DOHH2 (cell line): ENCODE results near the gene NBPF11.
A peak's percentile ranks its signal among the peaks of the same experiment; 100 is the strongest.
"Not testable (repeated sequence)": the region's sequence is repeated elsewhere in the genome, so short reads cannot be mapped to it uniquely, and the experiment has no call there.

Source experiments
- H3F3A ChIP-seq: fragments of 200-600 bp; sonication (generic), shearing (Covaris generic); 2 replicates; pipeline ENCODE4 v1.6.0; 2016; ENCODE audit warnings: antibody characterized with exemption, mild to moderate bottlenecking; ENCODE audit not compliant: control insufficient read depth, insufficient read depth
- H3K27ac ChIP-seq: fragments of 200-600 bp; sonication (generic); 2 replicates; pipeline ENCODE4 v1.5.1; 2014; ENCODE audit warnings: low read depth, mild to moderate bottlenecking, low read length, moderate library complexity
- H3K27me3 ChIP-seq: fragments of 200-600 bp; sonication (generic); 2 replicates; pipeline ENCODE4 v1.6.1; 2014; ENCODE audit warnings: mild to moderate bottlenecking, low read length, mixed read lengths; ENCODE audit not compliant: control insufficient read depth
- H3K36me3 ChIP-seq: fragments of 200-600 bp; sonication (generic); 2 replicates; pipeline ENCODE4 v1.6.1; 2014; ENCODE audit warnings: mild to moderate bottlenecking, low read length, moderate library complexity, mixed read lengths; ENCODE audit not compliant: control insufficient read depth
- H3K4me1 ChIP-seq: fragments of 200-600 bp; sonication (generic); 2 replicates; pipeline ENCODE4 v1.6.1; 2014; ENCODE audit warnings: mild to moderate bottlenecking, low read length, mixed read lengths; ENCODE audit not compliant: control insufficient read depth
- H3K4me2 ChIP-seq: fragments of 200-600 bp; sonication (generic); 2 replicates; pipeline ENCODE4 v1.6.0; 2014; ENCODE audit warnings: mild to moderate bottlenecking, low read length, moderate library complexity
- H3K4me3 ChIP-seq: fragments of 200-600 bp; sonication (generic); 2 replicates; pipeline ENCODE4 v1.5.1; 2014; ENCODE audit warnings: mild to moderate bottlenecking, low read length, mixed read lengths
- H3K79me2 ChIP-seq: fragments of 200-600 bp; sonication (generic); 2 replicates; pipeline ENCODE4 v1.6.1; 2014; ENCODE audit warnings: mild to moderate bottlenecking, low read length, mixed read lengths; ENCODE audit not compliant: control insufficient read depth
- H3K9me2 ChIP-seq: fragments of 200-600 bp; sonication (generic); replicated peaks from 2 replicates; pipeline ENCODE4 v1.6.1; 2014; ENCODE audit warnings: mild to moderate bottlenecking, low read length, mixed read lengths; ENCODE audit not compliant: control insufficient read depth
- H3K9me3 ChIP-seq: fragments of 200-600 bp; sonication (generic); 2 replicates; pipeline ENCODE4 v1.6.1; 2014; ENCODE audit warnings: antibody characterized with exemption, low read length, mixed read lengths; ENCODE audit not compliant: control insufficient read depth, insufficient read depth
- H4K20me1 ChIP-seq: fragments of 200-600 bp; sonication (generic); 2 replicates; pipeline ENCODE4 v1.6.0; 2014; ENCODE audit warnings: low read depth, mild to moderate bottlenecking, antibody characterized with exemption, low read length, moderate library complexity; ENCODE audit not compliant: control insufficient read depth, insufficient read depth

The NBPF11 gene

GRCh38 chr1:148073392-148073791, 78.7 kb downstream of the NBPF11 start:
- H3K9me2 ChIP-seq, H3K9me3 ChIP-seq, H3K27me3 ChIP-seq, H3K4me2 ChIP-seq, H3K4me3 ChIP-seq, H4K20me1 ChIP-seq, H3K27ac ChIP-seq, H3K79me2 ChIP-seq, H3K36me3 ChIP-seq, H3F3A ChIP-seq, H3K4me1 ChIP-seq: not testable (repeated sequence)

GRCh38 chr1:148068606-148069005, 83.5 kb downstream of the NBPF11 start:
- H3K9me2 ChIP-seq, H3K79me2 ChIP-seq, H3K27ac ChIP-seq, H4K20me1 ChIP-seq, H3K27me3 ChIP-seq, H3K4me2 ChIP-seq, H3K36me3 ChIP-seq, H3K4me3 ChIP-seq, H3K9me3 ChIP-seq, H3F3A ChIP-seq, H3K4me1 ChIP-seq: not testable (repeated sequence)

- not testable (repeated sequence) for H3K9me2 ChIP-seq
Measured at GRCh38 chr1:148068201-148068600, 83.9 kb downstream of the NBPF11 start.

GRCh38 chr1:148060294-148060701, 91.8 kb downstream of the NBPF11 start:
- H3K79me2 ChIP-seq, H3K4me1 ChIP-seq, H3K27ac ChIP-seq, H3K27me3 ChIP-seq, H4K20me1 ChIP-seq, H3K9me2 ChIP-seq, H3K36me3 ChIP-seq, H3K9me3 ChIP-seq, H3F3A ChIP-seq: not testable (repeated sequence)
- peak overlapping the region; percentile 55 for H3K4me3 ChIP-seq
- peak overlapping the region; percentile 53 for H3K4me2 ChIP-seq

More at GRCh38 chr1:148068201-148068600, 83.9 kb downstream of the NBPF11 start:
- not testable (repeated sequence) for H3K4me3 ChIP-seq, H3K36me3 ChIP-seq, H4K20me1 ChIP-seq, H3K4me1 ChIP-seq, H3K79me2 ChIP-seq, H3F3A ChIP-seq, H3K27me3 ChIP-seq, H3K4me2 ChIP-seq, H3K27ac ChIP-seq, H3K9me3 ChIP-seq

GRCh38 chr1:148057384-148057783, 94.7 kb downstream of the NBPF11 start:
- not testable (repeated sequence) for H3K27me3 ChIP-seq, H3K4me2 ChIP-seq, H4K20me1 ChIP-seq, H3F3A ChIP-seq, H3K27ac ChIP-seq, H3K4me3 ChIP-seq, H3K79me2 ChIP-seq, H3K4me1 ChIP-seq, H3K9me2 ChIP-seq, H3K36me3 ChIP-seq, H3K9me3 ChIP-seq
